Activated T-helper 1 cell treated with anti-CD3 and anti-CD28 coated beads, Interleukin-2, amount 50 U/mL, for 16 hours (primary cell): ENCODE data around the gene COL6A2.
A peak's percentile ranks its signal among the peaks of the same experiment; 100 is the strongest.
"Not testable (repeated sequence)": the region's sequence is repeated elsewhere in the genome, so short reads cannot be mapped to it uniquely, and the experiment has no call there.

Source experiments
- DNase-seq, 2 donors: peaks; one replicate each; pipeline ENCODE4 v3.0.0-alpha.2; 2020; ENCODE audit warnings: low read depth in 1 of 2, low spot score in 1 of 2

The COL6A2 gene

DNA sequence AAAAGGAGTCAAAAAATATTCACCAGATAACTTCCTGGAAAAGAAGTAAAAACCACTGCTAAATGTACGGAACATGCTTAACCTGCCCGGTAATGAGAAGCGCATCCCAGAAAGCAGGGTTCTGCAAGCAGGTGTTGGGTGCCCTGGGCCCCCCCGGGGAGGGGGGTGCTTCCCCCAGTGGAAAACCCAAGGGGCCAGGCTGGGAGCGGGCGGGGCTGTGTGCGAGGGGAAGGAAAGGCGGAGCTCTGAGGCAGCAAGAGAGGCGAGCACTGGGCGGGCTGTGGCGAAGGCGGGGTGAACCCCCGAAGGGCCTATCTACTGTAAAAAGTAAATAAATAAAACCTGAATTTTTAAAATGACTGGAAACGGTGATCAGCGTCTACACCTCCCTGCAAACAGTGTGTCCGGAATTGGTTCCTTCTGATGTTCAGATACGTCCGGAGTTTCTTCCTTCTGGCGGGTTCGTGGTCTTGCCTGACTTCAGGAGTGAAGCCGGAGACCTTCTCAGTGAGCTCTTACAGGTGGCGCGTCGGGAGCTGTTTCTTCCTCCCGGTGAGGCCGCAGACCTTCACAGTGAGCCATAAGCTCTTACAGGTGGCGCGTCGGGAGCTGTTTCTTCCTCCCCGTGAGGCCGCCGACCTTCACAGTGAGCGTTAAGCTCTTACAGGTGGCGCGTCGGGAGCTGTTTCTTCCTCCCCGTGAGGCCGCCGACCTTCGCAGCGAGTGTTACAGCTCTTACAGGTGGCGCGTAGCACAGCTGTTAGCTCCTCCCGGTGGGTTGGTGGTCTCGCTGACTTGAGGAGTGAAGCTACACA is 44.1 kb downstream of the COL6A2 start:
- no peak for DNase-seq

DNA sequence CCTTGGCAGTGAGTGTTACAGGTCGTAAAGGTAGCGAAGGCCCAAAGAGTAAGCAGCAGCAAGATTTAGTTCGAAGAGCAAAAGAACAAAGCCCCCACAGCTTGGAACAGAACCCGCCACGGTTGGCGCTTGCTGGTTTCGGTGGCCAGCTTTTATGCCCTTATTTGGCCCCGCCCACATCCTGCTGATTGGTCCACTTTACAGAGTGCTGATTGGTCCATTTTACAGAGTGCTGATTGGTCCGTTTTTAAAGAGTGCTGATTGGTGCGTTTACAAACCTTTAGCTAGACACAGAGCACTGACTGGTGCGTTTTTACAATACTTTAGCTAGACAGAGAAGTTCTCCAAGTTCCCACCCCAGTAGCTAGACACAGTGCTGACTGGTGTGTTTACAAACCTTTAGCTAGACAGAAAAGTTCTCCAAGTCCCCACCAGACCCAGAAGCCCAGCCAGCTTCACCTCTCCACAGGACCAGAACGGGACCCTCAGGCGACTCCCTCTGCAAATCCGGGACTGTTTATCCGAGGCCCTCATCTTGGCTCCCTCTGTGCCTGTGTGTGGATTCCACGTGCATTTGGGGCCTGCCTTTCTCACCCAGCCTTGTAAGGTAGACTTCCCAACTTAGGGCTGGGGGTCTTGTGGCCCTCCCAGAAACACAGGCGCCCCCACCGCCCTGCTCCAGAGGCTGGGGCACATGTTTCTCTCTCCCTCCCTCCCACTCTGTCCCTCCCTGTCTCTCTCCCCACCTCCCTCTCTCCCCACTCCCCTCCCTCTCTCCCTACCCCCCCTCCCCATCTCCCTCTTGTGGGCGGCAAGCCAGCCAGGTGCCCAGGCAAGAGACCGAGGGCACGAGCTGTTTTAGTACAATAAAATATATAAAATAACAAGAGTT is 44.9 kb downstream of the COL6A2 start:
- DNase-seq: no peak

DNA sequence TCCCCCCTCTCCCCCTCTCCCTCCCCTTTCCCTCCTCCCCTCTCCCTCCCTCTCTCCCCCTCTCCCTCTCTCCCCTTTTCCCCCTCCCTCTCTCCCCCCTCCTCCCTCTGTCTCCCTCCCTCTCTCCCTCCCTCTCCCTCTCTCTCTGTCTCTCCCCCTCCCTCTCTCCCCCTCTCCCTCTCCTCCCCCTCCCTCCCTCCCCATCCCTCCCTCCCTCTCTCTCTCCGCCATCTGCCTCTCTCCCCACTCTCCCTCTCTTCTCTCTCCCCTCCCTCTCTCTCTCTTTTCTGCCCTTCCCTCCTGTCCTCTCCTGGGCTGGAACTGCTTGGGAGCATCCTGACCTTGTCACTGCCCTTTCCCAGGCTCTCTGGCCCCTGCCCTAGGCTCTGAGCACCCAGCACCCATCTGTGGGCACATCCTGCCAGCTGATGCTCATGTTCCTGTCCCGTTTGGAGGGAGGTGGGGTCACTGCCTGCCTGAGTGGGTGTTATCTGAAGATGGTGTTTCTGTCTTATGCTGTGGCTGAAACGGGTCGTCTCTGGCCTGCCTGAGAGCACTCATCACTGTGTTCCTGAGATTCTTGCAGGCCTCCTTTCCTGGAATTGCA is 46.7 kb downstream of the COL6A2 start:
- DNase-seq: no peak

DNA sequence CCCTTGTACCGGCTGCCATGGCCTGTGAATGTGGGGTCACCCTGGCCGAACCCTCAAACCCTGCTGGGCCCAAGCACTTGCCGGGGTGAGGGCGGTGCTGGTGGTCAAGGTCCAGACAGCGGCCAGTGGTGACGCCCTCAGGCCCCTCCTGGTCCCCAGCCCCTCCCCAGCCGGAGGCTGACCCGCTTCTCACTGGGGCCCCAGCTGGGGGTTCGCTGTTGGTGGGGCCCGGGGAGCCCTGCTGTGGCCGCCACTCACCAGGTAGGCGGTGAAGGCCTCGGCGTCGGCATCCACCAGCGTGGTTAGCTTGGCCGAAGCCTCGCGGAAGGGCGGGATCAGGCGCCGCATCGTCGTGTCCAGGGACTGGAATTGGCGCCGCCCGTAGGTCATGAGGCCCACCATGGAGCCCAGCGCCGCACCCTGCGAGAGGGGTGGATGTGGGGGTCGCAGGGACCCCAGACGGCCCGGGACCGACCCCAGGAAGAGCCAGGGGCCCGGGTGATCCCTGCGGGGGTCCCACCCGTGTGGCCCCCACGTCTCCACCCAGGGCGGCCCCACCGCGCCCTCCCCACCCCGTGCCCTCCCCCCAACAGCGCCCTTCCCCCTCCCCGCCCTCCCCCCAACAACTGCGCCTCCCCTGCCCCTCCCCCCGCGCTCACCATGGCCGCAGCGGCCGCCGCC is 47.4 kb downstream of the COL6A2 start:
- DNase-seq: no peak

DNA sequence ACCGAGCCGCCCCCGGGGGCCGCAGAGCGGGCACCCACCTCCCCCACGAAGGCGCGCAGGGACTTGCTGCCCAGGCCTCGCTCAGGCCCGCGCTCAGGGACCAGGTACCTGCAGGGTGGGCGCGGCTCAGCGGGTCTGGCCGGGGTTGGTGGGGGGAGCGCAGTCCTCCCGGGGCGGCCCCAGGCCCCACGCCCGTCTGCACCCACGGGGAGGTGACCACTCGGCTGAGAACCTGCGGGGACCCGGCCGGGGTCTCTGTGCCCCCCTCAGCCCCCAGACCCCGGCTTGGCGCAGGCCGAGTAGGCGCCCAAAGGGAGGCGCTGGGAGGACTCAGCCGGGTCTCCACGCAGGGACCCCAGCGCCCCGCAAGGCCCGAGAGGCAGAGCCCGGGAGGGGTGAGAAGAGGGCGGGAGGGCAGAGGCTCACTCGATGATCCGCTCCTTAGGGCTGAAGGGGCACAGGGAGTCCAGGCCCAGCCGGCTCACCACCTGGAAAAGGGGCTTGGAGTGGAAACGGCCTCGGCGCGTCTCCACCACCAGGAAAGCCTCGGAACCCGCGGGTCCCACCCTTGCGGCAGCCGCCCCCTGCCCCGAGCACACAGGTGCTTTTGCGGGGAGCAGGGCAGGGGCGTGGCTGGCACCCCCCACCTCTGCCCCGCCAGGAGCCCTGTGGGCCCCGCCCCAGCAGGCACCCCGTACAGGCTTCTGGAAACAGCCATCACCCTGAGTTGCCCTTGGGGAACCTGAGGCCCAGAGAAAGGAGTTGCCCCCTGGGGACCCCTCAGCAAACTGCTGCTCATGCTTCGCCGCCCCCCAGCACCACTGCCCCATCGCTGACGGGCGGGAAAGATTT is 48.2 kb downstream of the COL6A2 start:
- no peak for DNase-seq

DNA sequence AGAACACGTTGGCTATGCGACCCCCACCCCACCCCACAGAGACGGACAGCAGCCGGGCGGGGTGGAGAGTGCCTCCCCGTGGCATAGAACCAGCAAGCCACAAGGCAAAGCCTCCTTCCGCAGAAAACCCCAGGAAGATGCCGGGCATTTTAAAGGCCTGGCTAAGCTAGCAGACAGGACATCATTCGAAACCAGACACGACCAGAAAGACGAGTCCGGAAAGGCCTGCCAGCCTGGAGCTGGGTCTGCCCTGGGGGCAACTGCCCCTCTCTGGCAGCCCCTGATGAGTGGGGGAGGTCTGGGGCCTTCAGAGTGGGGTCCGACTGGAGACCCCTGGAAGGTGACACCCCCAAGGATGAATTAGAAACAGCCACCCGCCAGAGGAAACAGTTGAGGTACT is 48.9 kb downstream of the COL6A2 start:
- DNase-seq: no peak

DNA sequence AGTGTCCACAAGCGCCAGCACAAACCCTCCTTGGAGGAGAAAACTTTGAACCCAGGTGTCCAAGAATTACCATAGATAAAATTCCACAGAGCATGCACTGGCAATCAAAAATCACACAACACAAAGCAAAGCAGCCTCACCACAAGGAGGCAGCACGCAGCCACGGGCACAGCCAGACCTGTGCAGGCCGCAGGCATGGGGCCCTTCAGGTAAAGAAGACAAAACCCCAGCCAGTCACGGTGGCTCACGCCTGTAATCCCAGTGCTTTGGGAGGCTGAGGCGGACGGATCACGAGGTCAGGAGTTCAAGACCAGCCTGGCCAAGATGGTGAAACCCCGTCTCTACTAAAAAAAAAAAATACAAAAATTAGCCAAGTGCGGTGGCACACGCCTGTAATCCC is 49.5 kb downstream of the COL6A2 start:
- not testable (repeated sequence) for DNase-seq

DNA sequence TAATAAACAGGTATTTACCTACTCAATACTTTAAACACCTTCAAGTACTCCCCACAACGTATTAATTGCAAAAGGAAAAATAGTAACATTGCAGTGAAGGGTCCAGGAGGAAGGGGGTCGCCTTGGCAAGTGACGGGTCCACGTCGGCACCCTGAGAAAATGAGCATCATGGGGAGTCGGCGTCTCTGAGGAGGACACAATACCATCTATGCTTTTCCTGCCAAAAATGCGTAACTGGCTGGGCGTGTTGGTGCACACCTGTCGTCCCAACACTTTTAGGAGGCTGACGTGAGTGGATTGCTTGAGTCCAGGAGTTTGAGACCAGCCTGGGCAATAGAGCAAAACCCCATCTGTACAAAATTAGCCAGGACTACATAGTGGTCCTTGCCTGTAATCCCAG is 50.2 kb downstream of the COL6A2 start:
- DNase-seq: no peak

DNA sequence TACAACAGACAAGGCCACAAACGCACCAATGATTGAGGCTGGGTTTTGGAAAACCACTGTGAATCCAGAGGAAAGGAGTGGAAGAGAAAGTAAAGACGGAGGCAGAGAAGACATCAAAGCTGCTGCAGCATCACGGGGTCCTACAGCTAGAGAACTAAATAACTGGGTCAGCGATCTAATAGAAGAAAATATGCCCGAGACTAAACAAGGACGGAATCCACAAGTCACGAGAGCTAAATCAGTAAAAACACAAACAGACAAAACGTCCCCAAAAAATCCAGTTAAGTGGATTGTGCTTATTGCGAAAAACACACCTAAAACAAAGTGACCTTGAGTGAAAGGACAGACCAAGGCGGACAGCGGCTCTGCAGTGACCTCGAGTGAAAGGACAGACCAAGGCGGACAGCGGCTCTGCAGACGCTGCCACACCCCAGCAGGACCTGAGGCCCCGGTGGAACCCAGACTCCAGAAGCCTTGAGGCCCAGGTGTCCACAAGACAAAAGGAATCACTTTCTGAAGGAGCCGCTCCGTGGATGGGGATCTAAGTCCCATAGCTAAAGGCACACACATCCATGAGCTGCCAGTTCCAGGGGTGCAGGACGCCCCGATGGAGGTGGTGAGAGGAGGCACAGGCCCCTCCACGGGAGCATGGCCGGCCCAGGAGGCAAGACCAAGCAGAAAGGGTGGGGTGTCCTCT is 51.4 kb downstream of the COL6A2 start:
- no peak for DNase-seq

- no peak for DNase-seq
Observed at GRCh38 chr21:46150073-46150472, 52.2 kb downstream of the COL6A2 start.

GRCh38 chr21:46150491-46151121 is 52.7 kb downstream of the COL6A2 start:
- no peak for DNase-seq

DNA sequence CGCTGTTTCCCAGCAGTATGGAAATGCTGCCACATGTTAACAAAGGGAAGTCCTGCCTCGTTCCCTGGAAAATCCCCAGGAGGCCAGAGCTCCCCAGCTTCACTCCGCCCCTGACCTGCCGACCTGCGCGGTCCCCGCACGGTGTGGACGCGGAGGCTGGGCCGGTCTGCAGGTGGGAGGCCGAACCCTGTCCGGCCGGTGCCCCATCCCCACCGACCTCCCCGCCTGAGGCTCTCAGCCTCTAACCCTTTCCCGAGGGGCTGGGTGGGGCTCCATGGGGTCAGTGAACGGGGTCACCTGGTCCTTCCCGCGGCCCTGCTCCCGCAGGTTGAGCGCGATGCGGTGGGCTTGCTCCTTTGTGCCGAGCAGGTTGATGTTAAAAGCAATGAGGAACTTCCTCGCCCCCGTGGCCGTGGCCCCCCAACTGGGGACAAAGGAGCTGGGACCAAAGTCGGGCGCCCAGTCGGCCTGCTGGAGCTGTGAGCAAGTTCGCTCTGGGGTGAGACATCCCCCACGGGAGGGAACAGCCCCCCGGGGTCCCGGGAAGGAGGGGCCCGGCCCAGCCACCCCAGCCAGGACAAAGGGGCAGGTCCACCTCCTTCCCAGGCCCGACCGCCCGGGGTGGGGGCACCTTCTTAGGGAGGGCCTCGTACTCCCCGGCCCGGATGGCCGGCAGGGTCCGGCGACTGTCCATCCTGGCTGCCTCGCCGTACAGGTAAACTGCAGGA is 53.5 kb downstream of the COL6A2 start:
- no peak for DNase-seq

GRCh38 chr21:46151989-46152926 is 54.3 kb downstream of the COL6A2 start:
- DNase-seq: no peak

DNA sequence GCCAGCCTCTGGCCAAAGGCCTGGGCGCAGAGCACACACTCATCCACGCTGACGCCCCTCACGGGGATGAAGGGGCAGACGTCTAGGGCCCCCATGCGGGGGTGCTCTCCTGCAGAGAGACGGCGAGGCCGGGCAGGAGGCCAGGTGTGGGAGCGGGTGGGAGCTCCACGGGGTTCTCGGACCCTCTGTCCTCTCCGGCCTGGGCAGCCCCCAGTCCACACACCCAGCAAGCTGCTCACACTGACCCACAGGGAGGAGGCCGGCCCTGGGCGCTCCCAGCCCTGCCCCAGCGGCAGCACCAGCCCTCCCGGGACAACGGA is 55.0 kb downstream of the COL6A2 start:
- peak in 1 of 2 donors; percentile 1 for DNase-seq

DNA sequence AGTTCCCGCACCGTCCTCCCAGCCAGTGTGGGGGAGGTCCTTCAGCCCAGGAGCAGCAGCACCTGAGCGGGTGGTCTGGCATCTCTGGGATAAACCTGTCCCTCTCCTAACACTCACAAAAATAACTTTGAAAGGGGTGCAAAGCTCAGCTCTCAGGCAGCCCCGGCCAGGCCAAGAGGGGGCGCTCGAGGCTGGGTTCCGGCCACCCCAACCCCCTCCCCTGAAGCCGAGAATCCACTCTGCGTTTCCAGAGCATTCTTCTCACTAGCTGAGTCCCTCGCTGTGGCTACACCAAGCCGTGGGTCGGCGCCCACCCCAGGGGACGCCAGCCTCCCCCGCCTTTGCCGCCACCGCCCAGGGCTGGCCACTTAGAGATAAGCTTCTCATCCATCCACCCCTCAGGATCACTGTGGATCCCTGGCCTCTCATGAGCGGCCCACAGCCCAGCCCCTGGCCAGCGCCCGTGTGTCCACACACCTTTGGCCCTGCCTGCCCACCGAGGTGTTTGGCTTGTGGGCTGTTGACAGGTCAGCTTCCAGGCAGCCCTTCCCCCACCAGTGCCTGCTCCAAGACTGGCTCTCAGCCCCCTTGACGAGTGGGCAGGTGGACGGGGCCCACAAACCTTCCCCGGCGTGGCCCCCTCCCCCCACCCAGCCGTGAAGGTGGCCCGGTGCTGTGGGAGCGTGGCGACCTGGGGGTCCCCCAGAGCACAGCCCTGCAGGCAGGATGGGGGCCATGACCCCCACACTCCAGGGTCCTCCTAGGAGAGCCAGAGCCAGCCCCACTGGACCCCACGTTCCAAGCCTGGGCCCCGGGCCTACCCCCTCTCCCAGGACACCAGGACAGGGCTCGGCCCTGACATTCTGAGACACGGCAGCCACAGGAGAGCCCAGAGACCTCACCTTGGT is 55.6 kb downstream of the COL6A2 start:
- peak in 1 of 2 donors; percentile 16 for DNase-seq

- no peak for DNase-seq
Observed at GRCh38 chr21:46154155-46154954, 56.4 kb downstream of the COL6A2 start.
